ENCODE measurements around the gene HMCES.

HMCES gene, protein sequence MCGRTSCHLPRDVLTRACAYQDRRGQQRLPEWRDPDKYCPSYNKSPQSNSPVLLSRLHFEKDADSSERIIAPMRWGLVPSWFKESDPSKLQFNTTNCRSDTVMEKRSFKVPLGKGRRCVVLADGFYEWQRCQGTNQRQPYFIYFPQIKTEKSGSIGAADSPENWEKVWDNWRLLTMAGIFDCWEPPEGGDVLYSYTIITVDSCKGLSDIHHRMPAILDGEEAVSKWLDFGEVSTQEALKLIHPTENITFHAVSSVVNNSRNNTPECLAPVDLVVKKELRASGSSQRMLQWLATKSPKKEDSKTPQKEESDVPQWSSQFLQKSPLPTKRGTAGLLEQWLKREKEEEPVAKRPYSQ

DNA sequence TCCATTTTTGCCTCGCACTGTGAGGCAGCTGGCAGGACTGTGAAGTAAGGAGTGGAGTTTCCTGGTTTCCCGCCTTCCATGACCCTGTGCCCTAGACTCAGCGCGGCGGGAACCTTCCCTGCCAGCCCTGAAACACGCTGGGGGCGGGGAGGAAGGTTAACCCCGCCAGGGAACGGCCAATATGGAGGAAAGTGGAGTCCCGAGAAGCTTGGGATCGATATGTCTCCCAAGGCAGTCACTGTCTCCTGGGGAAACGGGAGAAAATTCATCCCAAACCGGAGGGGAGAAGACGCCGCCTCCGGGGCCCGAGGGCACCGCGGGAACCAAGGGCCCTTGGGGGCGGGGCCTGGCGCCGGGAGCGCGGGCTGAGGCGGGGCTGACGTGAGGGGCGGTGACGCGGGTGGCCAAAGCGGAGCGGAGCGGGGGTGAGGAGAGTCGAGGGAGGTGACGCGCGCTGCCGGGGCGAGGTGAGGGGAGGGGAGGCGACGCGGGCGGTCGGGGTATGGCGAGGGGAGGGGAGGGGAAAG is at the start of gene HMCES:
HMCES (plus strand) TSS at position 432 of the 527 bp plus-strand sequence. CDS start 863 bp downstream, outside the sequence.
- DNase-seq (ENCODE audit: low read depth), result peak; percentile 90

DNA sequence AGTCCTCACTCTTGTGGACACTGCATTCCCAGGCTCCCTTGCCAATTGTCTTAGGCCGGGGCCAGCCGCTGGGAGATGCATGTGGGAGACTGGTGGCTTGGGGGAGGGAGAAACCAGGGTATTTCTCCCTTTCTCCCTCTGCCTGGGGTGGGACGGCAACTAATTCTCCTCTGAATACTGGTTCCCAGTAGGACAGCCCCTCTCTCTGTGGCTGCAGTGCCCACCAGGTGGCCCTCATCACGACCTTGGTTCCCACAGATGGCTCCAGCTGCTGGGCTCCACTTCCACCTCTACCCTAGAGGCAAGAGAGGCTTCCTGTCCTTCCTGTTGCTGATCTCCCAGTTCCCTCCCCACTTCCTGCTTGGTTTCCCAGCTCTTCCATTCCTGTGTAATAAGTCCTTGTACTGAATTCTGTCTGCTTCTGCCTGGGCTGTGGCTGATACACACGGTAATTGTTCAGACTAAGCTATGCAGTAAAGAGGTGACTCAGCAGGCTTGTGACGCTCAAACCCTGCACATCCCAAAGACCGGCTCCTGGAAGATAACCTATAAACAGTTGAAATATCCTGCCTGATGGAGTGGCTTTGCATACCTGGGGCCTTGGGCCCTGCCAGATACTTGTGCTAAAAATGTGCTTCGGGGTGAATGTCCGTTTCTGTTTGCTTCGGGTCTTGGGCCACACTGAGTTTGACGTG is 49.6 kb upstream of the HMCES start:
- DNase-seq (ENCODE audit: low read depth), result peak; percentile 94

DNA sequence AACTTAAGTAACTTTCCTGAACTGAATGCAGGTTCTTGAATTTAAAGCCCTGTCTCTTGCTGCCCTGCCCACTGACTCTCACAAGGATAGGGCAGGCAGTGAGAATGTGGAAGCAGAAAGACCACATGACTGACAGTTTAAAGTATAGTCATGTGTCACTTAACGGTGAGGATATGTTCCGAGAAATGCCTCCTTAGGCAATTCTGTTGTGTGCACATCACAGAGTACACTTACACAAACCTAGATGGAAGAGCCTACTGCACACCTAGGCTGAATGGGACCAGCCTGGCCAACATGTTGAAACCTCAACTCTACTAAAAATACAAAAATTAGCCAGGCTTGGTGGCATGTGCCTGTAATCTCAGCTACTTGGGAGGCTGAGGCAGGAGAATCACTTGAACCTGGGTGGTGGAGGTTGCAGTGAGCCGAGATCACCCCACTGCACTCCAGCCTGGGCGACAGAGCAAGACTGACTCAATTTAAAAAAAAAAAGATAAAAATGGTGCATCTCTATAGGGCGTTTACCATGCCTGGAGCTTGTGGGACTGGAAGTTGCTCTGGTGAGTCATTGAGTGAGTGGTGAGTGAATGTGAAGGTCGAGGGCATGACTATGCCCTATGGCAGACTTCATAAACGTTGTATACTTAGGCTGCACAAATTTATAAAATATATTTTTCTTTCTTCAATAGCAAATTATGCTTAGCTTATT is 48.2 kb upstream of the HMCES start:
- peak; percentile 92 for DNase-seq (ENCODE audit: low read depth)

DNA sequence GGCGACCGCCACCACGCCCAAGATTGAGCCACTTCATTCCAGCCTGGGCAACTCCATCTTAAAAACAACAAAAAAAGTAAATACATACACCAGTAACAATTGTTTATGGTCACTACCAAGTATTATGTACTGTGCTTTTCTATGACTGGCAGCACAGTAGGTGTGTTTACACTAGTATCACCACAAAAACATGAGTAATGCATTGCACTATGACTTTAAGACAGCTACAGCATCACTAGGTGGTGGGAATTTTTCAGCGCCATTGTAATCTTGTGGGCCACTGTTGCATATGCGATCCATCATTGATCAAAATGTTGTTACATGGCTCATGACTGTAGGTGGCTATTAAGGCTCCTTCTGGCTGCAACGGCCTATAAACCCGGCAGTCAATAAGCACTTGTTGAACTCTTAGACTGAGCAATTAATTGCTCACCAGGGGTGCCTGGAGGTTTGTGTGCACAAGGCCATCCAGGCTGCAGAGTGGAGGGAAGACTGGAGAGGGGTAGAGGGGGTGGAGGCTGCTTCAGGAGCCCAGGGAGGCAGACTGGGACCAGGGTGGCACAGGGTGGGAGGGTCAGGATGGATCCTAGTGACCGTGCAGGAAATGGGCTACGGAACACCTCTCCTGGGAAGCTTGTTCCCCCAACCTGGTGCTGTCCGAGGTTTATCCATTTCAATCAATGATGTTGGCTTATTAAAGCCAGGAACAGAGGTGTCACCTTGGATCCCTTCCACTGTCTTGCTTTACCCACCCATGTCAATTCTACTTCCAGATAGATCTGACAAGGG is 47.1 kb upstream of the HMCES start:
- peak; percentile 28 for DNase-seq (ENCODE audit: low read depth)

DNA sequence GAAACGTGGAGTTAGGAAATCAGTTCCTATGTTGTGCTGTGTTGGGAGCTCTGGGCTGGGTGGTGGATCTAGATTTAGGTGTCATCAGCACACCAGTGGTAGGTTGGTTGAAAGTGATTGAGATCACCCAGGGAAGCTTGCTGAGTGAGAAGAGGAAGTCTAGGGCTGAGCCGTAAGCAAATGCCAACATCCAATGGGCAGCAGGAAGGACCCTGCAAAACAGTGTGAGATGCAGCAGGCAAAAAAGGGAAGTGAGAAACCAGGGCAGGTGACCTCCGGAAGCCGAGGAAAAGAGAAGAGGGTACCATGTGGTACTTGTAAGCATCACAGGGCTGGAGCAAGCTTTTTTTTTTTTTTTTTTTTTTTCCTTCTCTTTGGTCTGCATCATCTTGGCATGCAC is 45.1 kb upstream of the HMCES start:
- no peak for DNase-seq (ENCODE audit: low read depth)

DNA sequence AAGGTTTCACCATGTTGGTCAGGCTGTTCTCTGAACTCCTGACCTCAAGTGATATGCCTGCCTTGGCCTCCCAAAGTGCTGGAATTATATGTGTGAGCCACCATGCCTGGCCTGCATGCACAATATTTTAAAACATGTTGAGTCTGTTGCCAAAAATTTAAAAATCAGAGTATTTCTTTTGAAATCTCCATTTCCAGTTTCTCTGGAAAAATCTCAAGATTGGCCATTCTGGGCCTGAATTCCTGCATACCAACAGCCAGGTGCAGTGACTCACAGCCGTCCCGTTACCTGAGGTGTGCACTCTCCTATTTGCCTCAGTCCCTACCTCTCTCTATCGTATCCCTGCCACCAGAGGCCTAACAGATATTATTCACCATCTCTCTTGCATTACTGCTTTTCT is 44.2 kb upstream of the HMCES start:
- no peak for DNase-seq (ENCODE audit: low read depth)

DNA sequence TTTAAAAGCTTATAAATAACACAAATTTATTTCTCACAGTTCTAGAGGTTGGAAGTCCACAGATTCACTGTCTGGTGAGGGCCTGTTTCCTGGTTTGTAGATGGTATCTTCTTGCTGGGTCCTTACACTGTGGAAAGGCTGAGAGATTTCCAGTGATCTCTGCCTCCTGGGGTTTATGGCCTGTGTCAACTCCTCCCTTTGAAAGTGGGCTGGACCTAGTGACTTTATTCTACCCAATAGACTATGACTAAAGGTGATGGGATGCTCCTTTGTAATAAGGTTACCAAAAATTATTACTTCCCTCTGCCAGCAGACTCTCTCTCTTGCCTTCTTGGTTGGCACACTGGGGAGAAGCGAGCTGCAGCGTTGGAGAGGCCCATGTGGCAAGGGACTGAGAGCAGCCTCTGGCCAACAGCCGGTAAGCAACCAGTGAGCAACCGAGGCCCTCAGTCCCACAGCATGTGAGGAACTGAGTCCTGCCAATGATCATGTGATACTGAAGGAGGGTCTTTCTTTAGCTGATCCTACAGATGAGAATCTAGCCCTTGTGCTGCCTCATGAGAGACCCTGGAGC is 43.2 kb upstream of the HMCES start:
- DNase-seq (ENCODE audit: low read depth), result no peak

DNA sequence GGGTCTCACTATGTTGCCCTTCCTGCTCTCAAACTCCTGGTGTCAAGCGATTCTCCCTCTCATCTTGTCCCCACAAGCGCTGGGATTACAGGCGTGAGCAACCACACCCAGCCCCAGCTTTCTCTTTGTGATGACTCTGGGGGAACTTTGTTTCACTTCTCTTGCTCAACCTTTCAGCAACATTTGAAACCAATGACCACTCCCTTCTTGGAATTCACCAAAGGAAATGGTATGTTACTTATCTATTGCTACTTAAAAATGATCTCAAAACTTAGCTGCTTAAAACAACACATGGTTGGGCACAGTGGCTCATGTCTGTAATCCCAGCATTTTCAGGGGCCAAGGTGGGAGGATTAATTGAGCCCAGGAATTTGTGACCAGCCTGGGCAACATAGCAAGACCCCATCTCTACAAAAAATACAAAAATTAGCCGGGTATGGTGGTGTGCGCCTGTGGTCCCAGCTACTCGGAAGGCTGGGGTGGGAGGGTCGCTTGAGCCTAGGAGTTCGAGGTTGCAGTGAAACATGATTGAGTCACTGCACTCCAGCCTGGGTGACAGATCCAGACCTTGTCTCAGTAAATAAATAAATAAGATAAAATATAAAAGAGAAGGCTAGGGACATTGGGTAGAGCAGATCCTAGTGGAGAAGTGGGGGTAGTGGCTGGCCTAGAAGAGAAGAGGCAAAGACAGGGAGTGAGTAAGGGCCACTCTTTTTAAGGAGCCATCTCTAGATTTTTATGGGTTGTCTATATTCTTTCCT is 39.5 kb upstream of the HMCES start:
- DNase-seq (ENCODE audit: low read depth), result peak; percentile 21

DNA sequence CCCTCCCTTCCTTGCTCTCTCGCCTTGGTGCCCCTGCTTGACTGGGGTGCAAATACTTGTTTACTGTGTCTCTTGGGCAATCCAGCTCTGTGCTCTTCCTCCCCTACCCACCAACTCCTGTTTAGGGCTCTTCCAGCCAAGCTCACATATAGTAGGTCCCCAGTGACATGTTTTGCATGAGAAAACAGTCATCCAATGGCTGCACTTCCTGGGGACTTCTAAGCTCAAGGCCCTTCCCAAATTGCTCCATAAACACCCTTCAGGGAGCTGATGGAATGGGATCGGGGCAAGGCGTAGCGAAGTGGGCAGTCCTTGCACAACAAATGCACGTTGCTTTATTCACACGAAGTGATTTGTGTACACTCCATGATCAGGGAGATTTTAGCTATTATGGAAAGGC is 38.7 kb upstream of the HMCES start:
- no peak for DNase-seq (ENCODE audit: low read depth)

DNA sequence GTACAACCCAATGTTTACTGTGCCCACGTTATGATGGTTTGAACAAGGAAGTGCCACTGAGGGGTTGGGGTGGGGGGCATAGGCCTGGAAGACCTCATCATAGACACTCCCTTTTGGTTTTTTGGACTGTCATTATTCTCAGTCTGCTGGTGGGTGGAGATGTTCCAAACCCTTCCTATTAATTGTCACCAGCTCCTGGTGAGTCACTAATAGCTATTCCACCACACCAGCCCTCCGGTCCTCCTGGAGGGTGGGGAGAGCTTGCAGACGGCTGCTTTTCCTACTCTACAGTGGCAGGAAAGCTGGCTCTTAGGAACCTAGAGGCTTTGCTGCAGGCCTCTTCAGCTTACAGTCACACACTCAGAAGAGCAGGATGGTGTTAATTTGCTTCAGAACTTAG is 38.2 kb upstream of the HMCES start:
- peak; percentile 69 for DNase-seq (ENCODE audit: low read depth)

DNA sequence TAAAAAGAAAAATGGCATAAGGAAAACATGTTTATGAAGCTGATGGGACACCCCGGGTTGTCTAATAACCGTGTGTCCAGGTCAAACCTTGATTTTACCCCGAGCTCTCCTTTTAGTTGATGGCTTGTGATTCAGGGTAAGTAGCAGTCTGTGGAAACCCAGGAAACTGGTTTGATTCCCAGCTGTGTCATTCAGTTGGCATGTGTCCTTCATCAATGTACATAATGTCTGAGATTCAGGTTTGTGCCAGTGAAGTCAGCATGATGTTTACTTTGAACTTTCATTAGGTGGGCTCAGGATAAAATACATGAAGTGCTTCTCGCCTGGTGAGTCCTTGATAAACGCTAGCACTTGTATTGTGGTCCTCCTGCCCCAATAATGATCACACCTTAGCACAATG is 33.5 kb upstream of the HMCES start:
- DNase-seq (ENCODE audit: low read depth), result peak; percentile 20

DNA sequence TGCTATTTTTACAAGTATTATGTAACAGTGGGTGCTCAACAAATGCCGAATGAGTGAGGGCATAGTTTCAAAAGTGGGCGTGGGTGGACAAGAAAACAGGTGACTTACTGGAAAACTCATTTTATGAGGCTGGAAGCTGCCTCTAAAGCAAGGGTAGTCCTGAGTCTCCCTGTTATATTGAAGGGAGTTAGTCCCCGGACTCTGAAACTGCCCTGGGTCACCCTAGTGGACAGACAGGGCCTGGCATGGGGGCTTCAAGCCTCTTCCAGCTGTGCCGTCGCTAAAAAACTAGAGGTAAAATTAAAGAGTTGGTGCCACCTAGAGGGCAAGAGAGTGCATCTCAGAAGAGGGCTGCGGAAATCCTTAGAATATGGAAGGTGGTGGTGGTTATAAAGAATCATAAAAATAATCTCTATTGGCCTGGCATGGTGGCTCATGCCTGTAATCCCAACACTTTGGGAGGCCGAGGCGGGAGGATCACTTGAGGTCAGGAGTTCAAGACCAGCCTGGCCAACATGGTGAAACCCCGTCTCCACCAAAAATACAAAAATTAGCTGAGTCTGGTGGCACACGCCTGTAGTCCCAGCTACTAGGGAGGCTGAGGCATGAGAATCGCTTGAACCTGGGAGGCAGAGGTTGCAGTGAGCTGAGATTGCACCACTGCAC is 32.9 kb upstream of the HMCES start:
- DNase-seq (ENCODE audit: low read depth), result peak; percentile 92

DNA sequence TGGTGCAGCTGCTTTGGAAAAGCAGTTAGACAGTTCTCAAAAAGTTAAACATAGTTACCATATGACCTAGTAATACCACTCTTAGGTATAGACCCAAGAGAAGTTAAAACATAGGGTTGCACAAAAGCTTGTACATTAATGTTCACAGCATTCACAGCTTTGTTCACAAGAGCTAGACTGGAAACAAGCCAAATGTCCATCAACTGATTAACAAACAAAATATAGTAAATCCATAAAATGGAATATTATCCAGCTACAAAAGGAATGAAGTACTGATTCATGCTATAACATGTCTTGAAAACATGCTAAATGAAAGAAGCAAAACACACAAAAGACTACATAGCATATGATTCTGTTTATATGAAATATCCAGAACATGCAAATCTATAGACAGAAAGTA is 32.0 kb upstream of the HMCES start:
- DNase-seq (ENCODE audit: low read depth), result no peak

DNA sequence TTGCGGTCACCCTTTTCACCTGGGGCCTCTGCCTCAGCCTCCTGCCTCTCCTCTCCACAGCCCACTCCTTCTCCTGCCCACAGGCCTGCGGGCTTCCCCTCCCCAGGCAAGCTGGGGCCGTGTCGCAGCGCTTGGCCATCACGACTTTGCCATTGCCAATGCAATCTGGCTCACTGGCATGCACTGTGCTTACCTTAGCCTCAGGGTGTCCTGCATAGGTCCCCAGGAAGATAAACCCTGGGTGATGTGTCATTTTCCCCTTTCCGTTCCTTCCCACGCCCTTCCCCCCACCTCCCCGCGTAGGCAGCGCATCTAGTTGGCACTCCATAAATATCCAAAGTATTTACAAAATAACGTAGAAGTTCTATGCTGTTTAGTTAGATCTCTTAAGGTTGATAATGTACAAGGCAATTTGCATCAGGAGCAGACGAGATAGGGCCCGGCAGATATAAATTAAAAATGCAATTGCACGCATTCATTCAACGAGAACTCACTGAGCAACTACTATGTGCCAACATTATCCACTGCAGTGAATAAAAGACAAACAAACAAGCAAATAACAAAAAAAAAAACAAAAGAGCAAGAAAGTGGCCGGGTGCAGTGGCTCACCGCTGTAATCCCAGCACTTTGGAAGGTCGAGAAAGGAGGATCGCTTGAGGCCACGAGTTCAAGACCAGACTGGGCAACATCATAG is 30.2 kb upstream of the HMCES start:
- no peak for DNase-seq (ENCODE audit: low read depth)

DNA sequence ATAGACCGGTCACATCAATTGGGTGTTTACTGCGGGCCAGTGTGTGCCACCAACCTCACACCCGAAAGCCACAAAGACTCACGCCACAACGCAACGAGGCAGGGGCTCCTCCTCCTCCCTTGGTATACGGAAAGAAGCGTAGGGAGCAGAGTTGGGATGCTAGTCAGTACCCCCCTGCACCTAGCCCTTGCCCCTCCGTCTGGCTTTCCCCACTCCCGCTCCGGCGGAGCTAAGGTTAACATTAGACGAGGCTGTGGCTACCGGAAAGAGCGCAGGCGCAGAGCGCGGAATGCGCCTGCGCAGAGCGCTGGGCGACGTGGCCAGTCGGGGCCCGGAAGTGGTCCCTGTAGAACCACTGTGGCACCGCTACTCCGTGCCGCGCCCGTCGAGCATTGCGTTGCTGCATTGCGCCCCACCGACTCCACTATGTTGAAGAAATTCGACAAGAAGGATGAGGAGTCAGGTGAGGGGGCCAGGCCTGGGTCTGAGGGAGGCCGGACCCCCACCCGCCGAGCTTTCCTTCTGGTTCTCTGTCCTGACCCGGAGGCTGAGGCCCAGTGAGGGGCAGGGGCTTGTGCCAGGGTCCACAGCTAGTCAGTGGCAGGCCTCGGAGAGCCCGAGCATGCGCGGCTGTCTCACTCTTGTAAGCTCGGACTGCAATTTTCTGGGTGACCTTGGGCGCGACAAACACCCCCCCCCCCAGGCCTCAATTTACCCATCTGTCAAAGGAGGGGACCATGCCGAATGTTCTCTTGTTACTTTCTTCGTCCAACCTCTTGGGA is 29.2 kb upstream of the HMCES start, which contains the start of gene COPG1:
COPG1 (plus strand) TSS at position 323 of the 782 bp plus-strand sequence; CDS start at position 427, 104 bp downstream.
- peak; percentile 91 for DNase-seq (ENCODE audit: low read depth)

DNA sequence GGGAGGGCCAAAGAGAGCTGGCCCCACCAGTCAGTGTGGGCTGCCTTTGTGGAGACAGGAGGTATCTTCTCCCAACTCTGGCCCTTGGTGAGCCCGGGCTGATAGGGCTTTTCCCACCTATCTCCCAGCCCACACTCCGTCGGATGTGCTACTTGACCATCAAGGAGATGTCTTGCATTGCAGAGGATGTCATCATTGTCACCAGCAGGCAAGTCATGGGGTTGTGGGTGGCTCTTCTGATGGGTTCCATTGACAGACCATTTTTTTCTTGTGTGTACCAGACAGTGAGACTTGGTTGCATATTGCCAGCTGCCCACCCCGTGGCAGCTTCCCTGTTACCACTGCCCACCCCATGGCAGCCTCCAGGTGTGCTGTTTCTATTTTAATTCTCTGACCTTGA is 25.9 kb upstream of the HMCES start:
- no peak for DNase-seq (ENCODE audit: low read depth)

DNA sequence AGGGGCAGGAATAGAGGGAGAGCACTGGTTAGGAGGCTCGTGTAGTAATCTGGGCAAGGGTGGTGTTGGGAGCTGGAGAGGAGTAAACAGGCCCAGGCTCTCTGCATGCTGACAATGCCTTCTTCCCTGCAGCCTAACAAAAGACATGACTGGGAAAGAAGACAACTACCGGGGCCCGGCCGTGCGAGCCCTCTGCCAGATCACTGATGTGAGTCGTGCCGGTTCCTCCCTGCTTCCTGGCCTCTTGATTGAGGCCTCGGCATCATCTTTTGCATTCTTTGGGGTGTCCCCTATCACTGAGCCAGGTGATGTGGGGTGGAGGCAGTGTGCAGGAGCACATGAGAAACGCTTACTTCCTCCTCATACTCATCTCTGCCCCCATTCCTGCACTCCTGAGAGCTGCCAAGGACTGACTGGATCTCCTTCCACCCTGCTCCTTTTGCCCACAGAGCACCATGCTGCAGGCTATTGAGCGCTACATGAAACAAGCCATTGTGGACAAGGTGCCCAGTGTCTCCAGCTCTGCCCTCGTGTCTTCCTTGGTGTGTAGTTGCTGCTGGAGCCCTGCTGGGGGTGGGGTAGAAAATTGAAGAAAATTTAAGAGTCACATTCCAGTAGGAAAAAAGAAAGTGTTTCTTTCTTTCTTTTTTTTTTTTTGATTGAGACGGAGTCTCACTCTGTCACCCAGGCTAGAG is 24.0 kb upstream of the HMCES start:
- DNase-seq (ENCODE audit: low read depth), result no peak

DNA sequence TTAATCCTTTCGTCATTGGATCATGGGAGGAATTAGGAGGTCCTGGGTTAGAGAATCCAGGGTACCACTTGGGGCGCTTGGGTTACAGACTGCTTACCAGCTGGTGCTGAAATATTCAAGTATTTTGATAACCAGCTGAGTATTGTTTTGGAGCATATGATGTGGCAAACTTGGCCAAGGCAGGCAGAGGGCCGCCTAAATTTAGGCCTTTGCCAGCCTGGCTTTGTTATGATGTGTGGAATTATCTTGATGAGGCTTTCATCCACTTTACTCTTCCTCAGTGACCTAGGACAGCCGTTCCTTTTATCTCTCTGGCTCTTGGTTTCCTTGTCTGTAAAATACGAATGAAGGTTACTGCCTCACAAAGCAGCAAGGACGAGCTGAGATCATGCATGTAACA is 22.4 kb upstream of the HMCES start:
- no peak for DNase-seq (ENCODE audit: low read depth)
